GM12875 (cell line): ENCODE results near the gene BTBD16.
A peak's percentile ranks its signal among the peaks of the same experiment; 100 is the strongest.

ENCODE experiments used
- H3K4me3 ChIP-seq: one replicate; pipeline ENCODE4 v1.5.1; 2011; ENCODE audit warnings: low read depth, low read length, control low read depth
- TF ChIP-seq, protein P1 (sequence below): IDR thresholded peaks from 2 replicates; pipeline ENCODE4 v1.5.1; 2011; ENCODE audit warnings: low read depth, mild to moderate bottlenecking, control low read depth, inconsistent platforms, low read length, moderate library complexity, borderline replicate concordance; ENCODE audit not compliant: insufficient read depth

BTBD16 gene

GRCh38 chr10:122263971-122264370 lies 7.1 kb upstream of the BTBD16 start:
- no peak overlapping the region for H3K4me3 ChIP-seq
- TF ChIP-seq, protein P1, sequence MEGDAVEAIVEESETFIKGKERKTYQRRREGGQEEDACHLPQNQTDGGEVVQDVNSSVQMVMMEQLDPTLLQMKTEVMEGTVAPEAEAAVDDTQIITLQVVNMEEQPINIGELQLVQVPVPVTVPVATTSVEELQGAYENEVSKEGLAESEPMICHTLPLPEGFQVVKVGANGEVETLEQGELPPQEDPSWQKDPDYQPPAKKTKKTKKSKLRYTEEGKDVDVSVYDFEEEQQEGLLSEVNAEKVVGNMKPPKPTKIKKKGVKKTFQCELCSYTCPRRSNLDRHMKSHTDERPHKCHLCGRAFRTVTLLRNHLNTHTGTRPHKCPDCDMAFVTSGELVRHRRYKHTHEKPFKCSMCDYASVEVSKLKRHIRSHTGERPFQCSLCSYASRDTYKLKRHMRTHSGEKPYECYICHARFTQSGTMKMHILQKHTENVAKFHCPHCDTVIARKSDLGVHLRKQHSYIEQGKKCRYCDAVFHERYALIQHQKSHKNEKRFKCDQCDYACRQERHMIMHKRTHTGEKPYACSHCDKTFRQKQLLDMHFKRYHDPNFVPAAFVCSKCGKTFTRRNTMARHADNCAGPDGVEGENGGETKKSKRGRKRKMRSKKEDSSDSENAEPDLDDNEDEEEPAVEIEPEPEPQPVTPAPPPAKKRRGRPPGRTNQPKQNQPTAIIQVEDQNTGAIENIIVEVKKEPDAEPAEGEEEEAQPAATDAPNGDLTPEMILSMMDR: no peak

DNA sequence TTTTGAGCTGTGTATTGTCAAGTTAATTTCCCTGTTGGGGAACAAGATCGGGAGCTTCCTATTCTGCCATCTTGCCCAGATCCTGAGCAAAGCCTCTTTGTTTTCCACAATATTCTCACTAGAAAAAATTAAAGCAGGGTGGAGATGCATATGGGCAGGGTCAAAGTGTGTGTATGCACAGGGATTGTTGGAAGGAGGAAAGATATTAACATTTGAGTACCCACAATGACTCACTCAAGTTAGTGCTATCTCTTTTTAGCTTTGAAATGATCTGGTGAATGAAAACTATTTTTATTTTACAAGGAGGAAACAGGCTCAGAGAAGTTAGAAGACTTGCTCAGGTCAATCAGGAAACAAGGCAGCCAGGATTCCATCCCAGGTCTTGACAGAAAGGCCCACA lies 6.7 kb upstream of the BTBD16 start:
- TF ChIP-seq, protein P1: no peak
- no peak overlapping the region for H3K4me3 ChIP-seq

GRCh38 chr10:122264931-122265330 lies 6.2 kb upstream of the BTBD16 start:
- TF ChIP-seq, protein P1: no peak
- no peak overlapping the region for H3K4me3 ChIP-seq

DNA sequence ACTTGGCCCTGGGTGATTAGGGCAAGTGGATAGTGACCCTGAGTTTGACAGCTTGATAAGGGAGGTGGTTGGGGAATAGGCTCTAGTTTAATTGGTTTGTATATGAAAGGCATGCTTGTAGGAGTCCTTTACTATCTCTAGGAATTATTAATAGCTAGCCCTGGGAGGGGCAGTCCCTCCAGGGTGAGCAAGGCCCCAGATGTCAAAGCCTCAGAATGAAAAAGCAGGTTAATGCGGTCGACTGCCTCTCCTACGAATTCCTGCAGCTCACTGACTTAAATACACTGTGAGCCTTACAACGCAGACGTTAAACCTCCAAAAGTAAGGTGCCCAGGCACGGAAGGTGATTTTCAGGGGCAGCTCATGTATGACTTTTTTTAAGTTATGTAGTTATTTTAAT lies 5.2 kb upstream of the BTBD16 start:
- no peak overlapping the region for H3K4me3 ChIP-seq
- TF ChIP-seq, protein P1: no peak

DNA sequence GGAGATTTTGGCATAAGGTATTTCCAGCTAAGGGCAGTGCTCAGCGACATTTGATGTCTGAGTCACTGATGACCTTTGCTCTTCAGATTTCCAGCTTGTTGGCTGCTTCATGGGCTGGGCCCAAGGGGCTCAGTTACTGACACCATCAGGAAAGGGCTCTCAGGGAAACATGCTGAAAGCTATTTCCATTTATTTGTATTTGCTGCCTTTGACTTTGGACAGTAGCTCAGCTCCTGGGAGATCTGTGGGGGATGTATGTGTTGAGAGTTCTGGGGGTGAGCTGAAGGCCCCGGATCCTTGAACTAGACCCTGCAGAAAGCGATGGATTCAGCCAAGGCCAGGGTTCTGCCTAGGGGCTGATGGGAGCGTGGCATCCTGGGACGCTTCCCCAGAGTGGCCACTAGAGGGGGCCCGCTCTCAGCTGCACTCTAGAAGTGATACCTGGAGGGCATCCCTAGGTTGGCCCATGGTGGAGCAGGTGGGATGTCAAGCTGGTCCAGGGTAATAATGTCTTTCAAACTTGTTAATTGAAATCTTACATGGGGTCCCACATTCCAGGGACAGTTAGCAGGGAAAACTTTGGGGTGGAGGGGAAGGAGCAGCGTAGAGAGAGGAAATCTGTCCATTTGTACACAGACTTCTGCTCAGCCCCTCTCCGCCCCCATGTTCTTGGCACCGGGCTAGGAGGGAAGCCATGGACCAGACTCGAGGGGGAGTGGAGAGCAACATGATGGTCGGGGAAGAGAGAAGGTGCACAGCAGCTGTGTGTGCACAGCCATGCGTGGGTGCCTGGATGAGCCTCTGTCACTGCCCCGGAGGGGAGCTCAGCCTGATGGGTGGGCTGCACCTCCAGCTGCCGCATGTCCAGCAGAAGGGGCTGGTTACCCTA lies 3.0 kb upstream of the BTBD16 start:
- H3K4me3 ChIP-seq: no peak overlapping the region
- TF ChIP-seq, protein P1: peak; percentile 97

DNA sequence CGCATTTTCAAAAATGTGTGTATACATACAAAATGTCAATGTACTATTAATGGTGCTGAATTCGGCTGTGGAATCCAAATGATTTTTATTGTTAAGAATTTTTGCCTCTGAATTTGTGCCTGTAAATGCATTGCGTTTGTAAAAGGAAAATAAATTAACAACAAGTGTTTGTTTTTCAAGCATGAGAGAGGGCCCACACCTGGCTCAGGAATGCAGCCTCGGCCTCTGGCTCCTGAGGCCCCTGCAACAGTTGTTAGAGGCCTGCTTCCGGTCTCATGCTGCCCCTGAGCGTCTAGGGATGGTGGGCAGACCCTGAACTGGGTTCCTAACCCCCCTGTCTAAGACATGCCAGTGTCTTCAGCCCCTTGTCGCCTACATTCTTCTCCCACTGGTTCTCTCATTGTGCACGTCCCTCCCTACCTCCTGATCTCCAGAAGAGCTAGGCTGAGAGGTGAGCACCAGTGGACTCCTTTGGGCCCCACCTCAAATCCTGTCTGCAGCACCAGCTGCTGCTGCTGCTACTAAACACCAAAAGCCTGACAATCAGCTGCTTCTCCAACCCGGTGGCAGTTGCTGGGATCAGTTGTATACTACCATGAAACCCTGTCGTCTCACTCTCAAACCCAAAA lies 1.9 kb upstream of the BTBD16 start:
- TF ChIP-seq, protein P1: no peak
- H3K4me3 ChIP-seq: no peak overlapping the region
